ENCODE measurements around the gene USP22.

- no peak for TF ChIP-seq KDM1A (CRISPR knock-in tag; IDR thresholded peaks at IDR 0.05)
- TF ChIP-seq KLF9 (CRISPR knock-in tag; IDR thresholded peaks at IDR 0.05; ENCODE audit: low read depth): no peak
- no peak for TF ChIP-seq RORA (CRISPR knock-in tag; IDR thresholded peaks at IDR 0.05)
Measured at GRCh38 chr17:20994779-20995149, 48.0 kb downstream of the USP22 start.
